A549 (cell line): Measurements from ENCODE around the gene TBC1D22A. TPM values are rescaled to one million over a fixed set of nuclear protein-coding genes. Genes with fewer than 3 reads are reported as not detected.

Source experiments
- ATAC-seq, 2 experiments: fragments of 200-7000 bp in 1 of 2; fragments of >200 bp in 1 of 2; cut with Nextera tagmentation in 1 of 2; cut with Tn5 transposase in 1 of 2; 3 replicates each; pipeline versions ENCODE4 v1.8.0 to v1.9.1; 2018 to 2020; ENCODE audit warnings: mild to moderate bottlenecking in 1 of 2, moderate library complexity in 1 of 2
- CTCF ChIA-PET: fragments of 300-600 bp; sonication (Branson Sonifier 250); formaldehyde crosslinking; extraction: SDS; loops from one replicate; lab custom pipeline; 2021; ENCODE audit warnings: antibody characterized with exemption, inconsistent platforms; lab: Yijun Ruan, JAX
- POLR2A ChIA-PET: fragments of 350-600 bp; formaldehyde crosslinking; extraction: SDS; loops from one replicate; lab custom pipeline; 2021; ENCODE audit warnings: antibody characterized with exemption, inconsistent platforms; lab: Yijun Ruan, JAX
- DNase-seq, 2 experiments: peaks; one replicate each; pipeline versions ENCODE4 v3.0.0 to v3.0.0-alpha.2; 2011 to 2016; ENCODE audit warnings: low read depth in 1 of 2, low spot score in 1 of 2
- FAIRE-seq: peaks from 2 replicates; lab custom pipeline; 2011; peaks lifted over from hg19 to GRCh38; lab: Jason Lieb, UNC
- H3K27ac ChIP-seq, 2 experiments: fragments of >200 bp; sonication (Bioruptor Twin); formaldehyde crosslinking; 3 replicates each; pipeline ENCODE4 v1.5.1; 2016 to 2017
- H3K4me1 ChIP-seq: fragments of >200 bp; sonication (Bioruptor Twin); formaldehyde crosslinking; 3 replicates; pipeline ENCODE4 v1.6.1; 2016
- H3K4me2 ChIP-seq: fragments of >200 bp; sonication (Bioruptor Twin); formaldehyde crosslinking; 3 replicates; pipeline ENCODE4 v1.6.1; 2016
- H3K4me3 ChIP-seq: fragments of >200 bp; sonication (Bioruptor Twin); formaldehyde crosslinking; 3 replicates; pipeline ENCODE4 v1.5.1; 2016
- H3K9me3 ChIP-seq: fragments of >200 bp; sonication (Bioruptor Twin); formaldehyde crosslinking; 3 replicates; pipeline ENCODE4 v1.6.1; 2016
- CBX2 ChIP-seq: fragments of 200-600 bp; sonication (generic); IDR thresholded peaks from 2 replicates; pipeline ENCODE4 v1.6.1; 2016; ENCODE audit warnings: low read depth, mild to moderate bottlenecking, borderline replicate concordance
- CBX8 ChIP-seq: fragments of 200-600 bp; sonication (generic); IDR thresholded peaks from 2 replicates; pipeline ENCODE4 v1.6.1; 2016
- CEBPB ChIP-seq, 2 experiments: fragments of >200 bp in 1 of 2; sonication (Bioruptor Twin) in 1 of 2; formaldehyde crosslinking in 1 of 2; IDR thresholded peaks; 2 replicates each; pipeline ENCODE4 v1.6.1; 2012 to 2016
- CHD2 ChIP-seq: fragments of 150-350 bp; IDR thresholded peaks from 2 replicates; pipeline ENCODE4 v1.6.1; 2014; ENCODE audit warnings: low read length; ENCODE audit not compliant: partially characterized antibody
- CHD4 ChIP-seq: fragments of 200-600 bp; sonication (generic); IDR thresholded peaks from 2 replicates; pipeline ENCODE4 v1.6.1; 2016; ENCODE audit warnings: antibody characterized with exemption, mild to moderate bottlenecking, borderline replicate concordance
- CTCF ChIP-seq: fragments of >200 bp; sonication (Bioruptor Twin); formaldehyde crosslinking; IDR thresholded peaks from 3 replicates; pipeline ENCODE4 v1.5.1; 2016
- EP300 ChIP-seq, 2 experiments: fragments of >200 bp; sonication (Bioruptor Twin); formaldehyde crosslinking; IDR thresholded peaks; 2 replicates in 1 of 2; 3 replicates in 1 of 2; pipeline ENCODE4 v1.6.1; 2016 to 2017
- ESRRA ChIP-seq: fragments of 150-350 bp; IDR thresholded peaks from 2 replicates; pipeline ENCODE4 v1.6.1; 2014; ENCODE audit warnings: mild to moderate bottlenecking, low read length, borderline replicate concordance
- FOSL2 ChIP-seq, 2 experiments: fragments of 450-650 bp in 1 of 2; fragments of >200 bp in 1 of 2; sonication (Bioruptor Twin) in 1 of 2; formaldehyde crosslinking; IDR thresholded peaks; 2 replicates each; pipeline versions ENCODE4 v1.5.0 to v1.6.1; 2016 to 2020; ENCODE audit warnings: mild to moderate bottlenecking in 1 of 2, moderate library complexity in 1 of 2
- FOXS1 ChIP-seq: fragments of 250-450 bp; sonication (Bioruptor Pico); IDR thresholded peaks from 2 replicates; pipeline ENCODE4 v1.5.0; 2020; ENCODE audit warnings: mild to moderate bottlenecking, moderate library complexity
- GATA3 ChIP-seq: IDR thresholded peaks from 2 replicates; pipeline ENCODE4 v1.6.1; 2012; ENCODE audit warnings: borderline replicate concordance
- HES2 ChIP-seq: fragments of >200 bp; sonication (Bioruptor Twin); formaldehyde crosslinking; IDR thresholded peaks from 2 replicates; pipeline ENCODE4 v1.6.1; 2016
- JUN ChIP-seq, 2 experiments: fragments of >200 bp; sonication (Bioruptor Twin); formaldehyde crosslinking; IDR thresholded peaks; 2 replicates in 1 of 2; 3 replicates in 1 of 2; pipeline ENCODE4 v1.6.1; 2016 to 2017
- JUNB ChIP-seq: fragments of >200 bp; sonication (Bioruptor Twin); formaldehyde crosslinking; IDR thresholded peaks from 2 replicates; pipeline ENCODE4 v1.6.1; 2016
- KDM5A ChIP-seq: fragments of 200-600 bp; sonication (generic); IDR thresholded peaks from 2 replicates; pipeline ENCODE4 v1.6.1; 2016; ENCODE audit warnings: antibody characterized with exemption, mild to moderate bottlenecking
- MYC ChIP-seq: IDR thresholded peaks from 2 replicates; pipeline ENCODE4 v1.6.1; 2012; ENCODE audit warnings: mild to moderate bottlenecking, inconsistent platforms, low read length, improper control_type of control experiment, borderline replicate concordance
- NPAS2 ChIP-seq: fragments of 250-450 bp; sonication (Bioruptor Pico); IDR thresholded peaks from 2 replicates; pipeline ENCODE4 v1.8.0; 2022; ENCODE audit warnings: mild to moderate bottlenecking, moderate library complexity, borderline replicate concordance
- POLR2A ChIP-seq: IDR thresholded peaks from 2 replicates; pipeline ENCODE4 v1.6.1; 2012; ENCODE audit warnings: mild to moderate bottlenecking, low read length
- POLR2AphosphoS2 ChIP-seq: conservative IDR thresholded peaks from 2 replicates; pipeline ENCODE4 v1.6.1; 2012; ENCODE audit warnings: low read length, improper control_type of control experiment, inconsistent platforms
- RFX5 ChIP-seq: fragments of 450-650 bp; IDR thresholded peaks from 2 replicates; pipeline ENCODE4 v1.7.1; 2014; ENCODE audit warnings: antibody characterized with exemption, mild to moderate bottlenecking, moderate library complexity
- RNF2 ChIP-seq: fragments of 200-600 bp; sonication (generic); IDR thresholded peaks from 2 replicates; pipeline ENCODE4 v1.6.1; 2016; ENCODE audit warnings: low read depth, mild to moderate bottlenecking, antibody characterized with exemption, moderate library complexity, borderline replicate concordance
- SREBF2 ChIP-seq: fragments of 450-650 bp; IDR thresholded peaks from 2 replicates; pipeline ENCODE4 v1.6.1; 2014; ENCODE audit warnings: mild to moderate bottlenecking, moderate library complexity
- TFCP2L1 ChIP-seq: fragments of 250-450 bp; sonication (Bioruptor Pico); IDR thresholded peaks from 2 replicates; pipeline ENCODE4 v1.5.0; 2021; ENCODE audit warnings: mild to moderate bottlenecking
- ZFP36 ChIP-seq: fragments of 450-650 bp; IDR thresholded peaks from 2 replicates; pipeline ENCODE4 v1.6.1; 2014; ENCODE audit warnings: borderline replicate concordance; ENCODE audit not compliant: partially characterized antibody
- ZNF302 ChIP-seq: fragments of 250-450 bp; sonication (Bioruptor Pico); IDR thresholded peaks from 2 replicates; pipeline ENCODE4 v1.9.0; 2021; ENCODE audit warnings: inconsistent platforms, mild to moderate bottlenecking, moderate library complexity
- ZSCAN20 ChIP-seq: fragments of 250-450 bp; sonication (Bioruptor Pico); IDR thresholded peaks from 2 replicates; pipeline ENCODE4 v1.8.0; 2022; ENCODE audit warnings: mild to moderate bottlenecking, moderate library complexity
- whole genome bisulfite sequencing: methylation state at CpG from one replicate; pipeline ENCODE4 v1.1.6; 2017; ENCODE audit errors: missing lambda C conversion rate; 5-methylcytosine and 5-hydroxymethylcytosine counted together
- polyA plus RNA-seq, 4 experiments: library from polyadenylated mRNA; depleted of rRNA in 3 of 4; stranded (reverse); fragments of >200 nt; fragmentation: RNase III in 1 of 4; extraction: RNeasy Plus Mini Kit Qiagen cat#74134 plus additional on column Dnase treatment in 1 of 4; gene quantifications; 2 replicates in 3 of 4; 3 replicates in 1 of 4; pipeline ENCODE4 v1.2.3, GENCODE V29; 2011 to 2017
- TF ChIP-seq, protein P1 (sequence below): fragments of 450-650 bp; IDR thresholded peaks from 2 replicates; pipeline ENCODE4 v1.6.1; 2014; ENCODE audit warnings: antibody characterized with exemption
- TF ChIP-seq, protein P2 (sequence below): fragments of 250-450 bp; sonication (Bioruptor Pico); IDR thresholded peaks from 2 replicates; pipeline ENCODE4 v1.5.0; 2020; ENCODE audit warnings: low read depth, mild to moderate bottlenecking, moderate library complexity

The TBC1D22A gene
- polyA plus RNA-seq, 2 of the 4 experiments (the other 2 are of a cell fraction), result 8.9 to 10.8 TPM

GRCh38 chr22:46953968-46954765, 191.7 kb downstream of the TBC1D22A start:
- POLR2A ChIA-PET, result no interaction called here
- TF ChIP-seq GATA3, result no peak
- no peak for TF ChIP-seq SREBF2
- no peak for TF ChIP-seq CBX2
- TF ChIP-seq HES2, result no peak
- no peak for TF ChIP-seq POLR2A
- no peak for TF ChIP-seq NPAS2 (CRISPR knock-in tag)
- TF ChIP-seq, protein P1, sequence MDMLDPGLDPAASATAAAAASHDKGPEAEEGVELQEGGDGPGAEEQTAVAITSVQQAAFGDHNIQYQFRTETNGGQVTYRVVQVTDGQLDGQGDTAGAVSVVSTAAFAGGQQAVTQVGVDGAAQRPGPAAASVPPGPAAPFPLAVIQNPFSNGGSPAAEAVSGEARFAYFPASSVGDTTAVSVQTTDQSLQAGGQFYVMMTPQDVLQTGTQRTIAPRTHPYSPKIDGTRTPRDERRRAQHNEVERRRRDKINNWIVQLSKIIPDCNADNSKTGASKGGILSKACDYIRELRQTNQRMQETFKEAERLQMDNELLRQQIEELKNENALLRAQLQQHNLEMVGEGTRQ, result no peak
- no peak for TF ChIP-seq FOXS1 (CRISPR knock-in tag)
- TF ChIP-seq, protein P2, sequence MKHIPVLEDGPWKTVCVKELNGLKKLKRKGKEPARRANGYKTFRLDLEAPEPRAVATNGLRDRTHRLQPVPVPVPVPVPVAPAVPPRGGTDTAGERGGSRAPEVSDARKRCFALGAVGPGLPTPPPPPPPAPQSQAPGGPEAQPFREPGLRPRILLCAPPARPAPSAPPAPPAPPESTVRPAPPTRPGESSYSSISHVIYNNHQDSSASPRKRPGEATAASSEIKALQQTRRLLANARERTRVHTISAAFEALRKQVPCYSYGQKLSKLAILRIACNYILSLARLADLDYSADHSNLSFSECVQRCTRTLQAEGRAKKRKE (CRISPR knock-in tag), result no peak
- TF ChIP-seq ZFP36, result no peak
- no peak for TF ChIP-seq RNF2
- no peak for TF ChIP-seq JUN (IDR thresholded peaks at IDR 0.05)
- TF ChIP-seq RFX5, result no peak
- no peak for TF ChIP-seq KDM5A
- TF ChIP-seq CHD4, result no peak
- no peak for TF ChIP-seq POLR2AphosphoS2
- TF ChIP-seq FOSL2 (IDR thresholded peaks at IDR 0.05), result no peak
- no peak for TF ChIP-seq FOSL2 (CRISPR knock-in tag; IDR thresholded peaks at IDR 0.05)
- 91% methylated on average over 18 of the region's 18 CpGs for WGBS
- H3K4me3 ChIP-seq, result no peak overlapping the region
- DNase-seq (no peak), FAIRE-seq (no peak), ATAC-seq (no peak)
- H3K27ac ChIP-seq, result no peak overlapping the region
- no peaks in the 10 kb centered on the region for H3K4me1 ChIP-seq
- no peak overlapping the region for H3K4me2 ChIP-seq
- H3K9me3 ChIP-seq, result no peaks in the 10 kb centered on the region
- CTCF ChIA-PET, result no interaction called here

GRCh38 chr22:46954781-46955180, 192.3 kb downstream of the TBC1D22A start:
- TF ChIP-seq CBX8, result no peak
- TF ChIP-seq ESRRA, result no peak
- TF ChIP-seq RNF2, result no peak
- TF ChIP-seq JUN (IDR thresholded peaks at IDR 0.05), result no peak
- TF ChIP-seq CBX2, result no peak
- no peak for TF ChIP-seq SREBF2
- no peak for TF ChIP-seq JUNB
- TF ChIP-seq TFCP2L1, result no peak
- no peak for TF ChIP-seq CEBPB (IDR thresholded peaks at IDR 0.05)
- no peak for TF ChIP-seq POLR2AphosphoS2
- no peak for TF ChIP-seq CTCF
- no peak for TF ChIP-seq ZNF302
- no peak for TF ChIP-seq EP300 (IDR thresholded peaks at IDR 0.05)
- no peak for TF ChIP-seq MYC
- TF ChIP-seq, protein P1, result no peak
- TF ChIP-seq CHD2, result no peak
- no peak for TF ChIP-seq ZSCAN20 (CRISPR knock-in tag)
- no peak for TF ChIP-seq HES2
- TF ChIP-seq NPAS2 (CRISPR knock-in tag), result no peak
- 95% methylated on average over 7 of the region's 7 CpGs for WGBS
- DNase-seq (no peak), FAIRE-seq (no peak), ATAC-seq (no peak)
- CTCF ChIA-PET, result no interaction called here
- Histone ChIP-seq H3K4me2 (no peak overlapping the region), H3K4me3 (no peak overlapping the region), H3K9me3 (no peaks in the 10 kb centered on the region), H3K27ac (no peak overlapping the region), H3K4me1 (no peaks in the 10 kb centered on the region)
- POLR2A ChIA-PET, result no interaction called here
